Tibial nerve (tissue), 4 donors: ENCODE measurements around the gene CLEC16A.

Experiments used
- EP300 ChIP-seq, 2 donors: sonication (generic); formaldehyde crosslinking; IDR thresholded peaks; one replicate each; pipeline ENCODE4 v1.6.1; 2017; ENCODE audit warnings: antibody characterized with exemption in 2 of 2, mild to moderate bottlenecking in 1 of 2
- POLR2A ChIP-seq, 2 donors: fragments of 450-650 bp; IDR thresholded peaks; one replicate each; pipeline ENCODE4 v1.6.1; 2017; ENCODE audit warnings: antibody characterized with exemption in 2 of 2, mild to moderate bottlenecking in 2 of 2, moderate library complexity in 2 of 2
- TF ChIP-seq, protein P1 (sequence below), 5 experiments: fragments of 200-600 bp in 3 of 5; fragments of 450-650 bp in 2 of 5; sonication (generic) in 3 of 5; IDR thresholded peaks; one replicate each; pipeline ENCODE4 v1.5.1; 2016 to 2019; ENCODE audit warnings: antibody characterized with exemption in 5 of 5, mild to moderate bottlenecking in 3 of 5, moderate library complexity in 2 of 5

GRCh38 chr16:11191665-11192064 is 247.3 kb downstream of the CLEC16A start:
- TF ChIP-seq, protein P1, sequence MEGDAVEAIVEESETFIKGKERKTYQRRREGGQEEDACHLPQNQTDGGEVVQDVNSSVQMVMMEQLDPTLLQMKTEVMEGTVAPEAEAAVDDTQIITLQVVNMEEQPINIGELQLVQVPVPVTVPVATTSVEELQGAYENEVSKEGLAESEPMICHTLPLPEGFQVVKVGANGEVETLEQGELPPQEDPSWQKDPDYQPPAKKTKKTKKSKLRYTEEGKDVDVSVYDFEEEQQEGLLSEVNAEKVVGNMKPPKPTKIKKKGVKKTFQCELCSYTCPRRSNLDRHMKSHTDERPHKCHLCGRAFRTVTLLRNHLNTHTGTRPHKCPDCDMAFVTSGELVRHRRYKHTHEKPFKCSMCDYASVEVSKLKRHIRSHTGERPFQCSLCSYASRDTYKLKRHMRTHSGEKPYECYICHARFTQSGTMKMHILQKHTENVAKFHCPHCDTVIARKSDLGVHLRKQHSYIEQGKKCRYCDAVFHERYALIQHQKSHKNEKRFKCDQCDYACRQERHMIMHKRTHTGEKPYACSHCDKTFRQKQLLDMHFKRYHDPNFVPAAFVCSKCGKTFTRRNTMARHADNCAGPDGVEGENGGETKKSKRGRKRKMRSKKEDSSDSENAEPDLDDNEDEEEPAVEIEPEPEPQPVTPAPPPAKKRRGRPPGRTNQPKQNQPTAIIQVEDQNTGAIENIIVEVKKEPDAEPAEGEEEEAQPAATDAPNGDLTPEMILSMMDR (IDR thresholded peaks at IDR 0.05): no peak
- TF ChIP-seq EP300 (IDR thresholded peaks at IDR 0.05) (no peak), POLR2A (IDR thresholded peaks at IDR 0.05) (no peak)
